ENCODE data around the gene BFSP1.

Gene BFSP1

DNA sequence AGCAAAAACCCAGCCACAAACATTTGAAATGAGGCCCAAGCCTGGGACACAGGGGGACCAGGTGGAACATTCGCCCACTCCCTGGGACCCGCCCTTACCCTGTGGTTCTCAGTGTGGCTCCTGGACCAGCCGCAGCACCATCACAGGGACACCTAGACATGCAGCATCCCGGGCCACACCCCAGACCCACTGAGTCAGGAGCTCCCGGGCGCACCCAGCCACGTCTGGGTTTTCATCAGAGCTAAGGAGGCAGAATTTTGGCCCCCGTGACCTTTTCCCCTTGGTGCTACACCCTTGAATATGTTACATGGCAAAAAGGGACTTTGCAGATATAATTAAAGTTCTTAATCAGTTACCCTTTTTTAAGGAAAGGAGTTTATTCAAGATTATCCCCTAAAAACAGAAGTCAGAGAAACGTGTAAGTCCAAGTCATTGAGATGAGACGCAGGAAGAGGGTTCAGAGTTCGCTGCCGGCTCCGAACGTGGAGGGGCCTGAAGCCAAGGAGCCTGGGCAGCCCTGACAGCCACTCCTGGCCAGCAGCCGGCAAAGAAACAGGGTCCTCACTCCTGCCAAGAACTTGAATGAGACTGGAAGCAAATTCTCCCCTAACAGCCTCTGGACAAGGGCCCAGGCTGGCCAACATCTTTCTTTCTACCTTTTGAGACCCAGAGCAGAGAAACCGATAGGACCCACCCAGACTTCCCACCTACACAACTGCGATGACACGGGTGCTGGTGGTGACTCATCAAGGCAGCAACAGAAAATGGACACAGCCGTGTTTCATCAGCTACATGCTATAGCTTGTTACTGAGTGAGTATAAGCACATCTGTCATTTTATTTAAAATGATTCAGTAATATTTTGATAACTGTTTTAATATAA lies 25.3 kb downstream of the BFSP1 start:
- intact Hi-C loops (cut with DNase I; ENCODE audit: low total_unique reads) = loop anchor here (2.0 to 10.0 kb wide), 3 partner anchors 113 to 489 kb away; no protein-coding TSS in a partner anchor
- H3K36me3 ChIP-seq = no peaks in the 10 kb centered on the region
- no peak for DNase-seq
- H3K9me3 ChIP-seq = no peaks in the 10 kb centered on the region
- H3K27me3 ChIP-seq = no peaks in the 10 kb centered on the region
- peak overlapping the region; percentile 42 to 55 for H3K27ac ChIP-seq
- TF ChIP-seq, protein P1, sequence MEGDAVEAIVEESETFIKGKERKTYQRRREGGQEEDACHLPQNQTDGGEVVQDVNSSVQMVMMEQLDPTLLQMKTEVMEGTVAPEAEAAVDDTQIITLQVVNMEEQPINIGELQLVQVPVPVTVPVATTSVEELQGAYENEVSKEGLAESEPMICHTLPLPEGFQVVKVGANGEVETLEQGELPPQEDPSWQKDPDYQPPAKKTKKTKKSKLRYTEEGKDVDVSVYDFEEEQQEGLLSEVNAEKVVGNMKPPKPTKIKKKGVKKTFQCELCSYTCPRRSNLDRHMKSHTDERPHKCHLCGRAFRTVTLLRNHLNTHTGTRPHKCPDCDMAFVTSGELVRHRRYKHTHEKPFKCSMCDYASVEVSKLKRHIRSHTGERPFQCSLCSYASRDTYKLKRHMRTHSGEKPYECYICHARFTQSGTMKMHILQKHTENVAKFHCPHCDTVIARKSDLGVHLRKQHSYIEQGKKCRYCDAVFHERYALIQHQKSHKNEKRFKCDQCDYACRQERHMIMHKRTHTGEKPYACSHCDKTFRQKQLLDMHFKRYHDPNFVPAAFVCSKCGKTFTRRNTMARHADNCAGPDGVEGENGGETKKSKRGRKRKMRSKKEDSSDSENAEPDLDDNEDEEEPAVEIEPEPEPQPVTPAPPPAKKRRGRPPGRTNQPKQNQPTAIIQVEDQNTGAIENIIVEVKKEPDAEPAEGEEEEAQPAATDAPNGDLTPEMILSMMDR (IDR thresholded peaks at IDR 0.05) = no peak
- peaks cover 0 to 13% (median 10%) of the 10 kb centered on the region in 4 donors for H3K4me1 ChIP-seq
- H3K4me3 ChIP-seq = peak overlapping the region; percentile 52 to 57

DNA sequence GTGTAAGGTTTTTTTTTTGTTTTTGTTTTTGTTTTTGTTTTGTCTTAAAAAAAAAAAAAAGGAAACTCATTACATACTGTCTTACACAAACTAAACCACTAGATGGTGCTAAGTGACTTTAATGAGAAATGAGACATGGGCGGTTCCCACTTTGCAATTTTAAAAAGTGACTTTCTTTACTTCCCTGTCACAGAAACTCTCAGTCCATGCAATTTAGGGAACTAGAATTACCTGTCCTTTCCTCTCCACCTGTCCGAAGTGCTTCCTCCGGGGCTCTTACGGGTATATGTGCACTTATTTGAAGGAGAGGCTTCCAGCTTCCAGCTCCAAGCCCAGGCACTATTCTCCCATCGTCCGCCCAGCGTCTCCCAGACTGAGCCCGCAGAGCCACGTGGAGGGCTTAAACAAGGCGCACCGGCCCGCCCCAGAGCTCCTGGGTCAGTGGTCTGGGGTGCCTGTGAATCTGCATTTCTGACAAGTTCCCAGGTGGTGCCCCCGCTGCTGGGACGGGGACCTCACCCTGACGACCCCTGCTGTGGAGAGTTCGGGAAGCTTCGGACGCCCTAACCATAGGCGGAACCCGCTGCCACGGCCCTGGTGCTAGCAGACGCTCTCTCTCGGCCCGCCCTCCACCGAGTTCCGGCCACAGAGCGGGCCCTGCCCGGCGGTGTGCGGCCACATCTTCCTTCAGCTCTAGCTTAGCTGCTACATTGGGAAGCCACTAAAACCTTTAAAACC lies 26.1 kb downstream of the BFSP1 start:
- TF ChIP-seq, protein P1 (IDR thresholded peaks at IDR 0.05) = peak; percentile 66 to 71
- H3K27ac ChIP-seq = peak overlapping the region; percentile 42 to 55
- intact Hi-C loops (cut with DNase I; ENCODE audit: low total_unique reads) = loop anchor here (2.0 to 10.0 kb wide), 4 partner anchors 114 to 490 kb away; no protein-coding TSS in a partner anchor

DNA sequence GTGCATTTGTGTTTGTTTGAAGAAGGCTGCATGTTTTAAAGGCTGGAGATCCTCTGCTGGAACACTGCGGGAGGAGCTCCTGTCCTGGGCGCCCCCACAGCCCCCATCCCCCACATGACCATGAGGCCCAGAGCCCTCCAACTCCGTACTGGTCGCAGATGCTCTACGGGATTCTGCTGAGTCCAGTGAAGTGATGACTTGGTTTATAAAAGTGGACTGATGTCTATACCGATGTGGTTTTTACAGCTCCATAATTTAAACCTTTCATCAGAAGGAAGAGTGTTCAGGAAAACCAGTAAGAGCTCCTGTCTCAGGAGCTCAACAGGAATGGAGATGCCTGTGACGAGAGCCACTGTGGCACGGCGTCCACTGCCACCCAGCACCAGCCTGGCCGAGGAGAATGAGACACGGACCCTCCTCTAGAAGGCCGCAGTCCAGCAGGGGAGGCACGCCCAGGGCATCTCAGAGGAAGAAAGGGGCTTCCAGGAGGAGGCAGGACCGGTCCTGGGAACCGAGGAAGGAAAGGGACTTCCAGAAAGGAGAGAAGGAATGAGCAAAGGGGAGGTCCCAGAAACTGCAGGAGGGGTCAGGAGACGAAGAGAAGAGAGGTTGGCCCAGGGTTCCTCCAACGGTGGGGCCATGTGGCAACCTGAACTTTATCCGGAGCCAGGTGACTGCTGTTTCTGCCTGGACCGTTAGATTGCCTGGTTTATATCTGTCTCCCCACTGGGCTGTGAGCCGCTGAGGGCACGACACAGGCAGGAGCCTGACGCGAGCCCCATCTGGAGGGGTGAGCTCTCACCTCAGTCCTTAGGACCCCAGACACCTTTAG lies 26.9 kb downstream of the BFSP1 start:
- H3K4me3 ChIP-seq = peak overlapping the region; percentile 52 to 57
- peaks cover 0 to 13% (median 10%) of the 10 kb centered on the region in 4 donors for H3K4me1 ChIP-seq
- TF ChIP-seq, protein P1 (IDR thresholded peaks at IDR 0.05) = no peak
- no peak overlapping the region for H3K27ac ChIP-seq
- H3K9me3 ChIP-seq = no peaks in the 10 kb centered on the region
- intact Hi-C loops (cut with DNase I; ENCODE audit: low total_unique reads) = loop anchor here (2.0 to 10.0 kb wide), 4 partner anchors 115 to 491 kb away; no protein-coding TSS in a partner anchor
- DNase-seq = no peak
- H3K27me3 ChIP-seq = no peaks in the 10 kb centered on the region
- H3K36me3 ChIP-seq = no peaks in the 10 kb centered on the region

More for the DNA sequence above, 26.1 kb downstream of the BFSP1 start:
- no peaks in the 10 kb centered on the region for H3K27me3 ChIP-seq
- H3K9me3 ChIP-seq = no peaks in the 10 kb centered on the region
- peak overlapping the region; percentile 52 to 57 for H3K4me3 ChIP-seq
- DNase-seq = peak; percentile 49 to 78
- H3K4me1 ChIP-seq = peaks cover 0 to 13% (median 10%) of the 10 kb centered on the region in 4 donors
- H3K36me3 ChIP-seq = no peaks in the 10 kb centered on the region

DNA sequence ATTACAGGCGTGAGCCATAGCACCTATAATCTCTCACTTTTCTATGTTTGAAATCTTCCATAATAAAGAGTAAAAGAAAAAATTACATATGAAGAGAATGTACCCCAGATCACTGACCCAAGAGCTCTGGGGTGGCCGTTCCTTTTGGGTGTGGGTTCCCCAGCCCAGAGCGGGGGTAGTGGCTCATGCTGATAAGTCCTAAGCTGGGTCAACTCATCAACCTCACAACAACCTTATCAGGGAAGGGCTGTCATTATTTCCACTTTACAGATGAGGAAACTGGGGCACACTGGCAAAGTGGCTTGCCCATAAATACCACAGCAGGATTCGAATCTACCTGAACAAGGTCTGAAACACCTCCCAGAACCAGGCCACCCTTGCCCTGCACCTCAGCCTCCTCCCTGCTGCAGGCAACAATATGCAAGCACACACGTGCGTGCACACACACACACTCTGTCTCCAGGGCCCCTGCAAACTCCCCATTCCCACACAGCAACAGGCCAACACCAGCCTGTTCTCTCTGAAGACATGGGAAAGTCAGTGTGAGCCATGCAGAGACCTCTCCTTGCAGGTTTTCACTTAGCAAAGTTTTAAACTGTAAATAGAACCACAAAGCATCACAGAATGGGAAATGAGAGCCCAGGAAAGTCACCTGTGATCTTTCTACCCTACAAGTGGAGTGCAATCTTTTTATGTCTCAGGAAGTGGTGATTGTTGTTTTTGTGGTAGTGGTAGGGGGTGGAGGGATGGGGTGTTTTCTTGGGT lies 27.7 kb downstream of the BFSP1 start:
- H3K9me3 ChIP-seq = no peaks in the 10 kb centered on the region
- H3K4me1 ChIP-seq = peaks cover 0 to 13% (median 10%) of the 10 kb centered on the region in 4 donors
- intact Hi-C loops (cut with DNase I; ENCODE audit: low total_unique reads) = loop anchor here (2.0 to 10.0 kb wide), 4 partner anchors 115 to 491 kb away; no protein-coding TSS in a partner anchor
- H3K36me3 ChIP-seq = no peaks in the 10 kb centered on the region
- TF ChIP-seq, protein P1 (IDR thresholded peaks at IDR 0.05) = no peak
- H3K27me3 ChIP-seq = no peaks in the 10 kb centered on the region
- no peak overlapping the region for H3K4me3 ChIP-seq
- H3K27ac ChIP-seq = no peak overlapping the region
- DNase-seq = no peak
